HG02678 (cell line): ENCODE results near the gene GOLGA7B.

ENCODE experiments used
- ATAC-seq: cut with Tn5 transposase; IDR thresholded peaks from one replicate; pipeline ENCODE4 v1.9.1; 2021; ENCODE audit warnings: mild to moderate bottlenecking, moderate library complexity; ENCODE audit not compliant: unreplicated experiment

The GOLGA7B gene

GRCh38 chr10:97866524-97867219 lies 17.0 kb downstream of the GOLGA7B start:
- ATAC-seq, result no peak

- no peak for ATAC-seq
These were observed 17.7 kb downstream of the GOLGA7B start for GRCh38 chr10:97867220-97867800.

GRCh38 chr10:97868134-97868685 lies 18.6 kb downstream of the GOLGA7B start:
- no peak for ATAC-seq

GRCh38 chr10:97869091-97870042 lies 19.7 kb downstream of the GOLGA7B start:
- ATAC-seq, result peak; percentile 94

GRCh38 chr10:97870990-97871389 lies 21.3 kb downstream of the GOLGA7B start:
- ATAC-seq, result no peak

GRCh38 chr10:97873569-97873968 lies 23.9 kb downstream of the GOLGA7B start:
- no peak for ATAC-seq

GRCh38 chr10:97874332-97874731 lies 24.7 kb downstream of the GOLGA7B start:
- no peak for ATAC-seq

GRCh38 chr10:97875391-97875790 lies 25.7 kb downstream of the GOLGA7B start:
- ATAC-seq, result no peak

GRCh38 chr10:97876402-97876801 lies 26.8 kb downstream of the GOLGA7B start:
- ATAC-seq, result no peak

GRCh38 chr10:97879241-97879640 lies 29.6 kb downstream of the GOLGA7B start:
- no peak for ATAC-seq

GRCh38 chr10:97880109-97880508 lies 30.5 kb downstream of the GOLGA7B start:
- no peak for ATAC-seq

GRCh38 chr10:97882142-97883091 lies 32.8 kb downstream of the GOLGA7B start:
- ATAC-seq, result no peak

- ATAC-seq, result no peak
These were observed 33.4 kb downstream of the GOLGA7B start for GRCh38 chr10:97883092-97883485.

- ATAC-seq, result no peak
These were observed 36.6 kb downstream of the GOLGA7B start for GRCh38 chr10:97886286-97886685.

- ATAC-seq, result no peak
These were observed 37.8 kb downstream of the GOLGA7B start for GRCh38 chr10:97887399-97887798.

GRCh38 chr10:97888134-97888533 lies 38.5 kb downstream of the GOLGA7B start:
- ATAC-seq, result no peak

- no peak for ATAC-seq
These were observed 39.1 kb downstream of the GOLGA7B start for GRCh38 chr10:97888641-97889262.

- ATAC-seq, result no peak
These were observed 40.0 kb downstream of the GOLGA7B start for GRCh38 chr10:97889461-97890265.
